ENCODE results near the gene ABCC5. TPM values are rescaled to one million over a fixed set of nuclear protein-coding genes. Genes with fewer than 3 reads are reported as not detected.

ABCC5 gene
- total RNA-seq, 1 experiment from 2014 or later = 29.1 TPM

- Mint-ChIP-seq H3K27ac (no peak overlapping the region), H3K4me1 (peaks cover 10% of the 10 kb centered on the region), H3K27me3 (ENCODE audit: low read depth) (no peaks in the 10 kb centered on the region), H3K4me3 (no peak overlapping the region), H3K9me3 (no peaks in the 10 kb centered on the region), H3K36me3 (no peaks in the 10 kb centered on the region)
- DNase-seq (ENCODE audit: low spot score) = no peak
- POLR2A ChIA-PET = no interaction called here
- ATAC-seq = no peak; the same call in 1 of the 2 replicates
- CTCF ChIA-PET = interaction anchor here (0.6 to 1.4 kb wide), 3 partner anchors 11 to 107 kb away, joined by 3 to 4 read pairs (median 4); no protein-coding TSS in a partner anchor
- no peak for TF ChIP-seq ERG (CRISPR knock-in tag; IDR thresholded peaks at IDR 0.05)
- TF ChIP-seq EMX1 (CRISPR knock-in tag; IDR thresholded peaks at IDR 0.05) = no peak
- TF ChIP-seq PRRX2 (CRISPR knock-in tag; IDR thresholded peaks at IDR 0.05) = no peak
- no peak for TF ChIP-seq NR1H2 (CRISPR knock-in tag; IDR thresholded peaks at IDR 0.05)
- no peak for TF ChIP-seq SMAD4 (CRISPR knock-in tag; IDR thresholded peaks at IDR 0.05)
- no peak for TF ChIP-seq NFE2L1 (CRISPR knock-in tag; IDR thresholded peaks at IDR 0.05)
- TF ChIP-seq ATF1 (CRISPR knock-in tag; IDR thresholded peaks at IDR 0.05) = no peak
- TF ChIP-seq E2F4 (CRISPR knock-in tag; IDR thresholded peaks at IDR 0.05; ENCODE audit: borderline replicate concordance, low read depth) = no peak
- TF ChIP-seq ZNF232 (CRISPR knock-in tag; IDR thresholded peaks at IDR 0.05) = no peak
- TF ChIP-seq NR3C1 (CRISPR knock-in tag; conservative IDR thresholded peaks at IDR 0.05; ENCODE audit: low read depth) = no peak
- TF ChIP-seq CDX4 (CRISPR knock-in tag; IDR thresholded peaks at IDR 0.05; ENCODE audit: borderline replicate concordance) = no peak
- no peak for TF ChIP-seq RORB (CRISPR knock-in tag; IDR thresholded peaks at IDR 0.05)
- no peak for TF ChIP-seq PREB (CRISPR knock-in tag; IDR thresholded peaks at IDR 0.05; ENCODE audit: borderline replicate concordance)
- no peak for TF ChIP-seq ZNF512 (CRISPR knock-in tag; IDR thresholded peaks at IDR 0.05; ENCODE audit: borderline replicate concordance)
- TF ChIP-seq USF1 (CRISPR knock-in tag; IDR thresholded peaks at IDR 0.05) = no peak
- no peak for TF ChIP-seq GTF2I (CRISPR knock-in tag; conservative IDR thresholded peaks at IDR 0.05)
- TF ChIP-seq ATF6 (CRISPR knock-in tag; IDR thresholded peaks at IDR 0.05) = no peak
These were observed 15.2 kb downstream of the ABCC5 start for GRCh38 chr3:184002469-184002868.

- POLR2A ChIA-PET = no interaction called here
- TF ChIP-seq SMAD4 (CRISPR knock-in tag; IDR thresholded peaks at IDR 0.05) (no peak), IRF1 (CRISPR knock-in tag; IDR thresholded peaks at IDR 0.05) (no peak), ZMAT4 (CRISPR knock-in tag; IDR thresholded peaks at IDR 0.05) (no peak)
- DNase-seq (ENCODE audit: low spot score) = no peak
- no peak for ATAC-seq
- no peak overlapping the region for H3K27ac Mint-ChIP-seq
- no peak overlapping the region for H3K4me3 Mint-ChIP-seq
- no peaks in the 10 kb centered on the region for H3K27me3 Mint-ChIP-seq (ENCODE audit: low read depth)
- no peaks in the 10 kb centered on the region for H3K36me3 Mint-ChIP-seq
- CTCF ChIA-PET = interaction anchor here (1.4 kb wide), 1 partner anchor 106 kb away, joined by 4 read pairs; no protein-coding TSS in a partner anchor
- H3K9me3 Mint-ChIP-seq = no peaks in the 10 kb centered on the region
- peaks cover 10% of the 10 kb centered on the region for H3K4me1 Mint-ChIP-seq
These were observed 15.9 kb downstream of the ABCC5 start for GRCh38 chr3:184001761-184002160.

All from WTC11 (cell line).